Endothelial cell of umbilical vein (primary cell): ENCODE measurements around the gene UQCRHL. TPM values are rescaled to one million over a fixed set of nuclear protein-coding genes. Genes with fewer than 3 reads are reported as not detected.
"Not testable (repeated sequence)": the region's sequence is repeated elsewhere in the genome, so short reads cannot be mapped to it uniquely, and the experiment has no call there.

ENCODE experiments used
- BruUV-seq: library from RNA; stranded (reverse); fragments of 400-500 nt; replicated peaks from 2 replicates; lab custom pipeline; 2021; lab: Mats Ljungman, UMichigan
- CTCF ChIA-PET: fragments of 300-600, 350-600 bp; sonication (Branson Sonifier 250); formaldehyde crosslinking; loops from one replicate; lab custom pipeline; 2021; ENCODE audit warnings: antibody characterized with exemption, inconsistent platforms; lab: Charles Lee
- POLR2A ChIA-PET: fragments of 300-600, 350-600 bp; sonication (Branson Sonifier 250); formaldehyde crosslinking; loops from one replicate; lab custom pipeline; 2021; ENCODE audit warnings: antibody characterized with exemption, inconsistent platforms; lab: Charles Lee
- DNase-seq: peaks from one replicate; pipeline ENCODE4 v3.0.0-alpha.2; 2011; ENCODE audit warnings: low read depth, low spot score
- FAIRE-seq: peaks from 2 replicates; lab custom pipeline; 2011; peaks lifted over from hg19 to GRCh38; lab: Jason Lieb, UNC
- H2AFZ ChIP-seq: 2 replicates; pipeline ENCODE4 v1.6.0; 2012; ENCODE audit warnings: low read depth, low read length, control low read depth, inconsistent platforms
- H3K27ac ChIP-seq: 2 replicates; pipeline ENCODE4 v1.5.1; 2011; ENCODE audit warnings: low read depth, mild to moderate bottlenecking, control low read depth, low read length, moderate library complexity; ENCODE audit not compliant: insufficient read depth
- H3K27me3 ChIP-seq, 2 experiments: 2 replicates each; pipeline versions ENCODE4 v1.6.0 to v1.6.1; 2011; ENCODE audit warnings: low read length in 2 of 2, mixed read lengths in 1 of 2; ENCODE audit not compliant: control insufficient read depth in 2 of 2, insufficient read depth in 2 of 2
- H3K36me3 ChIP-seq, 2 experiments: 2 replicates in 1 of 2; 3 replicates in 1 of 2; pipeline ENCODE4 v1.5.1; 2011; ENCODE audit warnings: low read length in 2 of 2, mild to moderate bottlenecking in 1 of 2, moderate library complexity in 1 of 2; ENCODE audit not compliant: control insufficient read depth in 2 of 2, insufficient read depth in 2 of 2; ENCODE audit errors: extremely low read depth in 1 of 2
- H3K4me1 ChIP-seq: 3 replicates; pipeline ENCODE4 v1.5.1; 2011; ENCODE audit warnings: mild to moderate bottlenecking, low read length; ENCODE audit not compliant: control insufficient read depth, insufficient read depth; ENCODE audit errors: extremely low read depth
- H3K4me2 ChIP-seq: 2 replicates; pipeline ENCODE4 v1.6.1; 2011; ENCODE audit warnings: low read length, control low read depth, mixed read lengths; ENCODE audit not compliant: insufficient read depth
- H3K4me3 ChIP-seq, 3 experiments: fragments of 200-600 bp in 1 of 3; sonication (generic), shearing (Covaris generic) in 1 of 3; replicated peaks in 1 of 3; 2 replicates each; pipeline ENCODE4 v1.5.1; 2011 to 2016; ENCODE audit warnings: control low read depth in 3 of 3, low read length in 3 of 3, mild to moderate bottlenecking in 2 of 3, inconsistent platforms in 1 of 3, low read depth in 1 of 3, moderate library complexity in 1 of 3; ENCODE audit not compliant: insufficient read depth in 1 of 3
- H3K79me2 ChIP-seq: 2 replicates; pipeline ENCODE4 v1.6.0; 2012; ENCODE audit warnings: low read length, inconsistent platforms; ENCODE audit not compliant: control insufficient read depth, insufficient read depth
- H3K9ac ChIP-seq: replicated peaks from 2 replicates; pipeline ENCODE3; 2011; ENCODE audit warnings: low read length, control low read depth; ENCODE audit not compliant: insufficient read depth; ENCODE audit errors: extremely low read depth
- H3K9me1 ChIP-seq: replicated peaks from 3 replicates; pipeline ENCODE4 v1.6.0; 2011; ENCODE audit warnings: mild to moderate bottlenecking, low read length; ENCODE audit not compliant: control insufficient read depth, insufficient read depth; ENCODE audit errors: extremely low read depth
- H3K9me3 ChIP-seq: replicated peaks from 2 replicates; pipeline ENCODE4 v1.5.1; 2012; ENCODE audit warnings: low read length, inconsistent platforms; ENCODE audit not compliant: control insufficient read depth, insufficient read depth
- H4K20me1 ChIP-seq: replicated peaks from 2 replicates; pipeline ENCODE3; 2011; ENCODE audit warnings: mild to moderate bottlenecking, low read length; ENCODE audit not compliant: control insufficient read depth, insufficient read depth; ENCODE audit errors: extremely low read depth
- CTCF ChIP-seq, 2 donors: IDR thresholded peaks; 1 replicate in 1 of 2; 2 replicates in 1 of 2; pipeline ENCODE4 v1.5.1; 2011; ENCODE audit warnings: low read length in 2 of 2, mild to moderate bottlenecking in 2 of 2, moderate library complexity in 2 of 2, control low read depth in 1 of 2, inconsistent platforms in 1 of 2, low read depth in 1 of 2; ENCODE audit not compliant: insufficient read depth in 1 of 2; ENCODE audit errors: extremely low read depth in 1 of 2
- EZH2 ChIP-seq: IDR thresholded peaks from 2 replicates; pipeline ENCODE4 v1.6.1; 2012; ENCODE audit warnings: borderline replicate concordance, low read depth, mild to moderate bottlenecking, moderate library complexity, low read length, inconsistent platforms; ENCODE audit not compliant: severe bottlenecking
- FOS ChIP-seq: IDR thresholded peaks from 2 replicates; pipeline ENCODE4 v1.6.1; 2011; ENCODE audit warnings: mild to moderate bottlenecking, low read length, moderate library complexity, borderline replicate concordance; ENCODE audit not compliant: insufficient read depth
- GATA2 ChIP-seq: IDR thresholded peaks from 2 replicates; pipeline ENCODE4 v1.7.0; 2011; ENCODE audit warnings: low read depth, mild to moderate bottlenecking, moderate library complexity, mixed read lengths, low read length; ENCODE audit not compliant: insufficient read length, insufficient read depth
- POLR2A ChIP-seq: IDR thresholded peaks from 2 replicates; pipeline ENCODE4 v1.6.1; 2012; ENCODE audit warnings: low read depth, mild to moderate bottlenecking, control low read depth, low read length
- POLR2AphosphoS5 ChIP-seq: IDR thresholded peaks from 2 replicates; pipeline ENCODE4 v1.6.1; 2012; ENCODE audit warnings: low read depth, mild to moderate bottlenecking, control low read depth, low read length, moderate library complexity; ENCODE audit not compliant: insufficient read depth
- dilution Hi-C: fragments of 300-500 bp; cut with MboI; formaldehyde crosslinking; loops from one replicate; pipeline ENCODE4 v1.15.0; 2019; ENCODE audit warnings: low sequenced_read_pairs; ENCODE audit not compliant: extremely low pct_ligation_motif_present
- intact Hi-C: fragments of 100-400 bp; cut with micrococcal nuclease; formaldehyde crosslinking; loops from one replicate; pipeline ENCODE4 v1.10.0; 2022
- polyA plus RNA-seq, 4 experiments: library from polyadenylated mRNA; depleted of rRNA in 3 of 4; stranded (reverse) in 3 of 4; unstranded in 1 of 4; fragments of >200 nt; gene quantifications; 2 replicates each; pipeline versions ENCODE4 v1.2.1 to v1.2.3, GENCODE V29; 2011 to 2012; ENCODE audit warnings: missing spikeins in 1 of 4
- total RNA-seq: library from RNA; stranded (reverse); gene quantifications from 2 replicates; pipeline ENCODE4 v1.2.3, GENCODE V29; 2021

UQCRHL gene
- total and polyA plus RNA-seq, 2 donors (not counting 3 experiments of a cell fraction or from before 2014, with no cell fraction given) = 0.92 to 1.4 TPM

GRCh38 chr1:15830258-15830657, 22.8 kb upstream of the UQCRHL start:
- Histone ChIP-seq H3K9me3 (no peaks in the 10 kb centered on the region), H3K79me2 (peaks cover 8% of the 10 kb centered on the region), H3K36me3 (no peaks in the 10 kb centered on the region), H3K4me1 (peaks cover 3% of the 10 kb centered on the region), H3K27me3 (no peaks in the 10 kb centered on the region), H3K9me1 (no peaks in the 10 kb centered on the region), H3K4me3 (no peak overlapping the region), H2AFZ (no peak overlapping the region), H3K9ac (no peak overlapping the region), H3K4me2 (no peak overlapping the region), H3K27ac (no peak overlapping the region), H4K20me1 (no peaks in the 10 kb centered on the region)
- CTCF ChIA-PET = interaction anchor here (1.0 to 3.1 kb wide), 2 partner anchors 16 to 53 kb away, joined by 3 to 21 read pairs; no protein-coding TSS in a partner anchor
- TF ChIP-seq POLR2AphosphoS5 (no peak), CTCF (IDR thresholded peaks at IDR 0.05; ENCODE audit: extremely low read depth in 1 of 2, insufficient read depth in 1 of 2, low read depth in 1 of 2, low read length in 2 of 2) (no peak), FOS (no peak), EZH2 (no peak), POLR2A (no peak), GATA2 (no peak)
- intact Hi-C loops = no loop called here
- POLR2A ChIA-PET = no interaction called here
- no peak for FAIRE-seq
- BruUV-seq = no TSS peak
- dilution Hi-C loops = no loop called here
- DNase-seq = no peak

- POLR2A ChIA-PET, intact Hi-C loops, H3K36me3 ChIP-seq, H3K27me3 ChIP-seq, FAIRE-seq, H3K9me3 ChIP-seq, H4K20me1 ChIP-seq, H3K79me2 ChIP-seq, H3K9me1 ChIP-seq, H3K4me3 ChIP-seq, H3K4me2 ChIP-seq, dilution Hi-C loops, H2AFZ ChIP-seq, H3K27ac ChIP-seq, H3K9ac ChIP-seq, H3K4me1 ChIP-seq, BruUV-seq, DNase-seq: not testable (repeated sequence)
- CTCF ChIA-PET = interaction anchor here (3.1 kb wide), 1 partner anchor 14 kb away, joined by 21 read pairs; no protein-coding TSS in a partner anchor
Measured at GRCh38 chr1:15828931-15829330, 21.5 kb upstream of the UQCRHL start.

- FAIRE-seq, H2AFZ ChIP-seq, CTCF ChIA-PET, H3K4me3 ChIP-seq, intact Hi-C loops, H3K27me3 ChIP-seq, H3K9me3 ChIP-seq, H3K27ac ChIP-seq, H3K36me3 ChIP-seq, DNase-seq, H4K20me1 ChIP-seq, dilution Hi-C loops, H3K4me1 ChIP-seq, H3K79me2 ChIP-seq, H3K4me2 ChIP-seq, BruUV-seq, H3K9me1 ChIP-seq, POLR2A ChIA-PET, H3K9ac ChIP-seq: not testable (repeated sequence)
Measured at GRCh38 chr1:15827567-15827966, 20.1 kb upstream of the UQCRHL start.
